Measurements from ENCODE around the gene PER1.
"Not testable (repeated sequence)": the region's sequence is repeated elsewhere in the genome, so short reads cannot be mapped to it uniquely, and the experiment has no call there.

- not testable (repeated sequence) for TF ChIP-seq TAF1 (IDR thresholded peaks at IDR 0.05; ENCODE audit: low read depth, low read length); EZH2 (IDR thresholded peaks at IDR 0.05; ENCODE audit: low read depth, low read length, severe bottlenecking); JUN (IDR thresholded peaks at IDR 0.05; ENCODE audit: low read depth, low read length); YY1 (IDR thresholded peaks at IDR 0.05; ENCODE audit: low read depth, low read length); RAD21 (IDR thresholded peaks at IDR 0.05 in 1 of 2, conservative IDR thresholded peaks at IDR 0.05 in 1 of 2; ENCODE audit: low read depth in 2 of 2, low read length in 2 of 2); CBX8 (IDR thresholded peaks at IDR 0.05; ENCODE audit: borderline replicate concordance, low read depth, low read length)
- TF ChIP-seq, protein P1, sequence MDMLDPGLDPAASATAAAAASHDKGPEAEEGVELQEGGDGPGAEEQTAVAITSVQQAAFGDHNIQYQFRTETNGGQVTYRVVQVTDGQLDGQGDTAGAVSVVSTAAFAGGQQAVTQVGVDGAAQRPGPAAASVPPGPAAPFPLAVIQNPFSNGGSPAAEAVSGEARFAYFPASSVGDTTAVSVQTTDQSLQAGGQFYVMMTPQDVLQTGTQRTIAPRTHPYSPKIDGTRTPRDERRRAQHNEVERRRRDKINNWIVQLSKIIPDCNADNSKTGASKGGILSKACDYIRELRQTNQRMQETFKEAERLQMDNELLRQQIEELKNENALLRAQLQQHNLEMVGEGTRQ (IDR thresholded peaks at IDR 0.05; ENCODE audit: low read length): not testable (repeated sequence)
- TF ChIP-seq, protein P2, sequence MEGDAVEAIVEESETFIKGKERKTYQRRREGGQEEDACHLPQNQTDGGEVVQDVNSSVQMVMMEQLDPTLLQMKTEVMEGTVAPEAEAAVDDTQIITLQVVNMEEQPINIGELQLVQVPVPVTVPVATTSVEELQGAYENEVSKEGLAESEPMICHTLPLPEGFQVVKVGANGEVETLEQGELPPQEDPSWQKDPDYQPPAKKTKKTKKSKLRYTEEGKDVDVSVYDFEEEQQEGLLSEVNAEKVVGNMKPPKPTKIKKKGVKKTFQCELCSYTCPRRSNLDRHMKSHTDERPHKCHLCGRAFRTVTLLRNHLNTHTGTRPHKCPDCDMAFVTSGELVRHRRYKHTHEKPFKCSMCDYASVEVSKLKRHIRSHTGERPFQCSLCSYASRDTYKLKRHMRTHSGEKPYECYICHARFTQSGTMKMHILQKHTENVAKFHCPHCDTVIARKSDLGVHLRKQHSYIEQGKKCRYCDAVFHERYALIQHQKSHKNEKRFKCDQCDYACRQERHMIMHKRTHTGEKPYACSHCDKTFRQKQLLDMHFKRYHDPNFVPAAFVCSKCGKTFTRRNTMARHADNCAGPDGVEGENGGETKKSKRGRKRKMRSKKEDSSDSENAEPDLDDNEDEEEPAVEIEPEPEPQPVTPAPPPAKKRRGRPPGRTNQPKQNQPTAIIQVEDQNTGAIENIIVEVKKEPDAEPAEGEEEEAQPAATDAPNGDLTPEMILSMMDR (IDR thresholded peaks at IDR 0.05; ENCODE audit: control extremely low read depth in 1 of 3, insufficient read depth in 1 of 3, low read depth in 1 of 3, low read length in 3 of 3): not testable (repeated sequence)
Observed at GRCh38 chr17:8170186-8170585, 18.0 kb upstream of the PER1 start.

Data from H1 (cell line).